ENCODE data around the gene SPRY4.
"Not testable (repeated sequence)": the region's sequence is repeated elsewhere in the genome, so short reads cannot be mapped to it uniquely, and the experiment has no call there.

Gene SPRY4

GRCh38 chr5:142315096-142315900, 9.5 kb downstream of the SPRY4 start:
- no peak for DNase-seq (ENCODE audit: low read depth in 2 of 2)

GRCh38 chr5:142314606-142315005, 10.2 kb downstream of the SPRY4 start:
- DNase-seq (ENCODE audit: low read depth in 2 of 2): no peak

GRCh38 chr5:142314109-142314508, 10.7 kb downstream of the SPRY4 start:
- DNase-seq (ENCODE audit: low read depth in 2 of 2): no peak

GRCh38 chr5:142313682-142314081, 11.1 kb downstream of the SPRY4 start:
- DNase-seq (ENCODE audit: low read depth in 2 of 2): no peak

GRCh38 chr5:142313275-142313674, 11.5 kb downstream of the SPRY4 start:
- DNase-seq (ENCODE audit: low read depth in 2 of 2): no peak

GRCh38 chr5:142312399-142312798, 12.4 kb downstream of the SPRY4 start:
- no peak for DNase-seq (ENCODE audit: low read depth in 2 of 2)

GRCh38 chr5:142311725-142312124, 13.1 kb downstream of the SPRY4 start:
- DNase-seq (ENCODE audit: low read depth in 2 of 2): no peak

GRCh38 chr5:142310803-142311202, 14.0 kb downstream of the SPRY4 start:
- no peak for DNase-seq (ENCODE audit: low read depth in 2 of 2)

GRCh38 chr5:142309747-142310318, 15.0 kb downstream of the SPRY4 start:
- DNase-seq (ENCODE audit: low read depth in 2 of 2): no peak

- DNase-seq (ENCODE audit: low read depth in 2 of 2): no peak
Measured at GRCh38 chr5:142308358-142308757, 16.5 kb downstream of the SPRY4 start.

GRCh38 chr5:142307146-142307890, 17.5 kb downstream of the SPRY4 start:
- DNase-seq (ENCODE audit: low read depth in 2 of 2): no peak

GRCh38 chr5:142306077-142306502, 18.7 kb downstream of the SPRY4 start:
- no peak for DNase-seq (ENCODE audit: low read depth in 2 of 2)

GRCh38 chr5:142305211-142305610, 19.6 kb downstream of the SPRY4 start:
- no peak for DNase-seq (ENCODE audit: low read depth in 2 of 2)

- no peak for DNase-seq (ENCODE audit: low read depth in 2 of 2)
Measured at GRCh38 chr5:142304013-142304701, 20.7 kb downstream of the SPRY4 start.

- no peak for DNase-seq (ENCODE audit: low read depth in 2 of 2)
Measured at GRCh38 chr5:142303565-142303964, 21.3 kb downstream of the SPRY4 start.

- DNase-seq (ENCODE audit: low read depth in 2 of 2): no peak
Measured at GRCh38 chr5:142301540-142301939, 23.3 kb downstream of the SPRY4 start.

GRCh38 chr5:142300677-142301076, 24.1 kb downstream of the SPRY4 start:
- DNase-seq (ENCODE audit: low read depth in 2 of 2): no peak

GRCh38 chr5:142298789-142299188, 26.0 kb downstream of the SPRY4 start:
- DNase-seq (ENCODE audit: low read depth in 2 of 2): no peak

GRCh38 chr5:142297786-142298185, 27.0 kb downstream of the SPRY4 start:
- not testable (repeated sequence) for DNase-seq (ENCODE audit: low read depth in 2 of 2)

- DNase-seq (ENCODE audit: low read depth in 2 of 2): no peak
Measured at GRCh38 chr5:142296914-142297417, 27.9 kb downstream of the SPRY4 start.

GRCh38 chr5:142295960-142296860, 28.6 kb downstream of the SPRY4 start:
- DNase-seq (ENCODE audit: low read depth in 2 of 2): no peak

Measured in stimulated activated CD8-positive, alpha-beta memory T cell treated with anti-CD3 and anti-CD28 coated beads, Interleukin-2, amount 100 ng/mL, for 48 hours (primary cell).